ENCODE results near the gene NOXA1. TPM values are rescaled to one million over a fixed set of nuclear protein-coding genes. Genes with fewer than 3 reads are reported as not detected.
A peak's percentile ranks its signal among the peaks of the same experiment; 100 is the strongest.

The NOXA1 gene
- total RNA-seq, 6 experiments from 2014 or later: 4.7 to 8.0 (median 5.7) TPM

GRCh38 chr9:137460363-137461315 lies 37.4 kb downstream of the NOXA1 start:
- Histone ChIP-seq H3K27me3 (no peaks in the 10 kb centered on the region), H3K4me3 (no peak overlapping the region), H3K36me3 (no peaks in the 10 kb centered on the region), H3K9me3 (no peaks in the 10 kb centered on the region), H3K27ac (no peak overlapping the region), H3K4me1 (peaks cover 0 to 15% (median 0%) of the 10 kb centered on the region in 4 donors)
- intact Hi-C loops (cut with DNase I): no loop called here
- ATAC-seq (no peak), DNase-seq (peak; percentile 31 to 60 (median 51))
- WGBS (ENCODE audit: insufficient coverage, low coverage, low lambda C conversion rate, missing lambda C conversion rate): no CpG with 5 or more reads among the region's 31 CpGs
- TF ChIP-seq, protein P1, sequence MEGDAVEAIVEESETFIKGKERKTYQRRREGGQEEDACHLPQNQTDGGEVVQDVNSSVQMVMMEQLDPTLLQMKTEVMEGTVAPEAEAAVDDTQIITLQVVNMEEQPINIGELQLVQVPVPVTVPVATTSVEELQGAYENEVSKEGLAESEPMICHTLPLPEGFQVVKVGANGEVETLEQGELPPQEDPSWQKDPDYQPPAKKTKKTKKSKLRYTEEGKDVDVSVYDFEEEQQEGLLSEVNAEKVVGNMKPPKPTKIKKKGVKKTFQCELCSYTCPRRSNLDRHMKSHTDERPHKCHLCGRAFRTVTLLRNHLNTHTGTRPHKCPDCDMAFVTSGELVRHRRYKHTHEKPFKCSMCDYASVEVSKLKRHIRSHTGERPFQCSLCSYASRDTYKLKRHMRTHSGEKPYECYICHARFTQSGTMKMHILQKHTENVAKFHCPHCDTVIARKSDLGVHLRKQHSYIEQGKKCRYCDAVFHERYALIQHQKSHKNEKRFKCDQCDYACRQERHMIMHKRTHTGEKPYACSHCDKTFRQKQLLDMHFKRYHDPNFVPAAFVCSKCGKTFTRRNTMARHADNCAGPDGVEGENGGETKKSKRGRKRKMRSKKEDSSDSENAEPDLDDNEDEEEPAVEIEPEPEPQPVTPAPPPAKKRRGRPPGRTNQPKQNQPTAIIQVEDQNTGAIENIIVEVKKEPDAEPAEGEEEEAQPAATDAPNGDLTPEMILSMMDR (IDR thresholded peaks at IDR 0.05): no peak
- TF ChIP-seq POLR2A (IDR thresholded peaks at IDR 0.05): no peak

GRCh38 chr9:137461316-137461662 lies 38.1 kb downstream of the NOXA1 start:
- DNase-seq: peak in 2 of 3 donors; percentile 22 to 49

DNA sequence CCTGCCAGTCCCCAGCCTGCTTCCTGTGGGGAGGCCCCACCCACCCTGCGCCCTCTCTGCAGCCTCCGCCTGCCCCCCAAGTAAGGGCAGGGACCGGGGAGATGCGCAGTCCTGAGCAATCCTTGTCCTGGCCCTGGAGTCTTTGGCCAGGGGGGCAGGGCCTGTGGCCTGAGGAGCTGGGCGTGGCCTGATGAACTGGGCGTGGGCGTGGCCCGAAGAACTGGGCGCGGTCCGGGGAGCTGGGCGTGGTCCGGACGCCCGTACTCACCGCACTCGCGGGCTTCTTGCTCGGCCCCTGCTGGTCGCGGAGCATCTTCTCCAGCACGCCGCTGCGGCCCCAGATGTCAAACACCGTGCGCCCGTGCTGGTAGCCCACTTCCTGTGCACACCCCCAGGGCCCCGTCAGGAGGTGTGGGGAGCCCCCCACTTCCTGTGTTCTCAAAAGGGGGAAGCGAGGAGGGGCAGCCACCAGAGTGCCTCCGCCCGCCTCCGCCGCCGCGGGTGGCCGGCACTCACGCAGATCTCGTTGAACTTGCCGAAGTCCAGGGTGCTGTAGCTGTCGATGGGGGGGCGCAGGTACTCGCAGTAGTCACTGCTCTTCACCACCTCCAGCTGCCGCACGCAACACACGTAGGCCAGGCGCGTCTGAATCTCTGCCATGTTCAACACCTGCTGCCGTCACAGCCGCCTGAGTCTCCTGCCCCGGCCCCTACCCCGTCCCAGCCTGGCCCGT lies 38.6 kb downstream of the NOXA1 start:
- ATAC-seq: peak in 1 of 4 donors; percentile 2
- WGBS (ENCODE audit: insufficient coverage, low coverage, low lambda C conversion rate, missing lambda C conversion rate): 100% methylated on average over 1 of the region's 52 CpGs
- TF ChIP-seq, protein P1 (IDR thresholded peaks at IDR 0.05): no peak
- TF ChIP-seq POLR2A (IDR thresholded peaks at IDR 0.05): no peak
- Histone ChIP-seq H3K4me3 (no peak overlapping the region), H3K4me1 (peaks cover 0 to 10% (median 0%) of the 10 kb centered on the region in 4 donors), H3K27ac (no peak overlapping the region), H3K9me3 (no peaks in the 10 kb centered on the region), H3K27me3 (no peaks in the 10 kb centered on the region), H3K36me3 (no peaks in the 10 kb centered on the region)
- intact Hi-C loops (cut with DNase I): no loop called here
- peak; percentile 49 to 68 (median 51) for DNase-seq

More at GRCh38 chr9:137461316-137461662, 38.1 kb downstream of the NOXA1 start:
- no peaks in the 10 kb centered on the region for H3K27me3 ChIP-seq
- intact Hi-C loops (cut with DNase I): no loop called here
- WGBS (ENCODE audit: insufficient coverage, low coverage, low lambda C conversion rate, missing lambda C conversion rate): no CpG with 5 or more reads among the region's 21 CpGs
- H3K4me3 ChIP-seq: no peak overlapping the region
- TF ChIP-seq, protein P1 (IDR thresholded peaks at IDR 0.05): no peak
- no peak for TF ChIP-seq POLR2A (IDR thresholded peaks at IDR 0.05)
- H3K9me3 ChIP-seq: no peaks in the 10 kb centered on the region
- no peak for ATAC-seq
- H3K4me1 ChIP-seq: peaks cover 0 to 15% (median 0%) of the 10 kb centered on the region in 4 donors
- no peaks in the 10 kb centered on the region for H3K36me3 ChIP-seq
- no peak overlapping the region for H3K27ac ChIP-seq

DNA sequence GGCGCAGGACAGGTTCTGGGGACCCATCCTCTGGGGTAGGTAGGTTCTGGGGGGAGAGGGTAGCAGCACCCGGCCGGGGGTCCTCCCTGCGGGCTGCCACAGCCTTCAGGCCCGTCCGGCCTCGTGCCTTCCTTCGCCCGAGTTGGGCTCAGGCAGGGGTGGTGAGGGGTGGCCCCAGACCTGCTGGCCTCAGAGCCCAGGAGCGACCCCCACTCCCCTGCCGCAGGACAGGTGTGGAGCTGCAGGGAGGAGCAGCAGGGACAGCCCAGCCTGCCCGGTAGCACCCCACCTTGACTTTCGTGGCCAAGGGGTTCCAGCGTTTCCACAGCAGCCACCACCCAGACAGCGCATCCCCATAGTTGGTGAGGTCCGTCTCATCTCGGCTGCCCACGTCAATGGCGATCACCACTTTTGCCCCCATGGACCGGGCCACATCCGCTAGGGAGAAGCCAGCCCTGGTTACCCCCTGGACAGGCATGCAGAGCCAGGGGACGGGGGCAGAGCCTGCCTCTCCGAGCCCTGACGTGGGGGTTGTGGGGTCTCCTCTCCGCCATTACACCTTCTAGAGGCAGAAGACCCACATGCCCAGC lies 39.3 kb downstream of the NOXA1 start:
- TF ChIP-seq, protein P1 (IDR thresholded peaks at IDR 0.05): no peak
- TF ChIP-seq POLR2A (IDR thresholded peaks at IDR 0.05): no peak
- no peaks in the 10 kb centered on the region for H3K27me3 ChIP-seq
- ATAC-seq (no peak), DNase-seq (peak in 2 of 3 donors; percentile 22 to 43)
- H3K27ac ChIP-seq: no peak overlapping the region
- H3K4me3 ChIP-seq: no peak overlapping the region
- peaks cover 0 to 10% (median 0%) of the 10 kb centered on the region in 4 donors for H3K4me1 ChIP-seq
- H3K9me3 ChIP-seq: no peaks in the 10 kb centered on the region
- intact Hi-C loops (cut with DNase I): no loop called here
- 83% methylated on average over 1 of the region's 25 CpGs for WGBS (ENCODE audit: insufficient coverage, low coverage, low lambda C conversion rate, missing lambda C conversion rate)
- no peaks in the 10 kb centered on the region for H3K36me3 ChIP-seq

Measured in right lobe of liver (tissue), 6 donors.